HG02970 (cell line): ENCODE data around the gene AOAH.
"Not testable (repeated sequence)": the region's sequence is repeated elsewhere in the genome, so short reads cannot be mapped to it uniquely, and the experiment has no call there.

Experiments used
- ATAC-seq: cut with Tn5 transposase; IDR thresholded peaks from one replicate; pipeline ENCODE4 v1.9.1; 2021; ENCODE audit warnings: mild to moderate bottlenecking, moderate library complexity, moderate number of reproducible peaks; ENCODE audit not compliant: unreplicated experiment, low FRiP score

AOAH gene

DNA sequence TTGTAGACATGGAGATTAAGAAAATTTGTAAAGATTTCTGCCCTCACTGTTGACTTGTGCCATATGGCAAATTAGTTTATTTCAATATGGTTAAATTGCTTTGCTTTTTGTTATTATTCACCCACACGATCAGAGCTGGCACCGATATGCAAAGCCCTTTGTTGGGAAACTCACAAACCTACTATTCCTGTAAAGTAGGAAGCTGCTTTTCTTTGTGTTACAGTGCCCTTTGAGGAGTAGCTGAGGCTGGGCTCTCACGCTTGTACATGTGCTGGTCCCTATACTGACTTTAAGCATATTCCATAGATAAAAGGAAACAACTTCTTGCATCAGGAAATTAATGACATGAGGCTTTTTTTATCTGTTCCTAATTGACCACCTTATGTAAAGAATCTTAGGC lies 17.6 kb upstream of the AOAH start:
- no peak for ATAC-seq

DNA sequence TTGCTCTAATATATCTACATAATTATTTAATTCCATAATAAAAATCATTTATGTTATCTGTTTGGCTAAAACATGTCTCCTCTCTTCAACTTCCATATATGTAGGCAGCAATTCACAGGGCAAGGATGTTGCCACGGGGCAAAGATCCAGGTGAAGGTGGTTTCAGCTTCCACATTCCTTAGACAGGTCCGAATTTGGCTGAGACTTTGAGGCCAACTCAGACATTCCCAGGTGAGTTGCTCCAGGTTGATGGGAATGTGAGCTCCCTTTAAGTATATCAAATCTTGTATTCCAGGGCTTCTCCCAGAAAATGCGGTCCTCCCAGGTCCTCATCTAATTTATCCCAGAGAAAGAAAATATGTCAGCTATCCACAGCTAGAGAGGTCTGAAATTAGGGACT lies 15.1 kb upstream of the AOAH start:
- ATAC-seq = no peak

DNA sequence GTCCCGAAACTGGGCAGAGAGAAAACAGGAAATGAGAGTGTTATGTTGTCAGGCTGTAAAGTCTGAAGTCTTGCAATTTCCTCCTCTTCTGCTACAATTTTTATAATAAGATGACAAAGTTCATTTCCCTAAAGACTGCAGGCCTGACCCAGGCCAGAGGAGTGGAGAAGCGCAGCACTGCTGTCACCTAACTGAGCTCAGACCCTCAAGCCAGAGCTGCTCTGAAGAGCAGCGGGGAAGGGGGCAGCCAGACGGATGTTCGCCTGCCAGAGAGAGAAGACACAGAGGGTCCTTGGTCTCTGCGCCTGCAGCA lies 12.6 kb upstream of the AOAH start:
- ATAC-seq = peak; percentile 55

DNA sequence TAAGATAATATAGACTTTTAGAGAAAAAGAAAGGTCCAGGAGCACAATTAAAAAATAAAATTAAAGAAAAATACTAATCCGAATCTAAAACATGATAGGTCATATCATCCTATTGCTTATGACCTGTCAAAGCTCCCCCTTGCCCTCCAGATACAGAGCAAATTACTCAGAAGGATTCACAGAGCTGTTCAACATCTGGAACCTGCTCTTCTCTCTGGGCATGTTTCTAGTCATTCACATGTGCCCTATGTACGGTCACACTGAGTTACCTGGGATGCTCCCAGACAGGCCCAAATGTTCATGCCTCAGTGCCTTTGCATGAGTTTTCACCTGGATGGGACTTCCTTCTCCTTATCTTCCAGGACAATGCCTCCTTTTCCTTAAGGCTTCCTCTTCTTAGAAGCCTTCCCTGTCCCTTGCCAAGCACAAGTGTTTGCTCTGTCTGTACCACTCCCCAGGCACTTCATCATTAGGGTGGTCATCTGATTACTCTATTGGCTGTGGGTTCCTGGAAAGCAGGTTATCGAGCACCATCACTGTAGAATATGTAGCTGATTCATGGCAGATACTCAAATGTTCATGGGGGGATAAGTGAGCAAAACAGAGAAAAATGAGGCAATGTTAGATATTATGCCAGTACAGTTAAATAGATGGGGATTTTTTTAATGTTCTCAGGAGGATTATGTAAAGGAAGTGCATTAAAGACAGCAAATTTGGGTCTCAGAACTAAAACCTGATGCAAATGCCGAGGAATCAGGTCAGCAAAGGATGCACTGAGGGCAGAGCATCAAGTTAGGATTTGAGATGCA lies 12.0 kb upstream of the AOAH start:
- no peak for ATAC-seq

DNA sequence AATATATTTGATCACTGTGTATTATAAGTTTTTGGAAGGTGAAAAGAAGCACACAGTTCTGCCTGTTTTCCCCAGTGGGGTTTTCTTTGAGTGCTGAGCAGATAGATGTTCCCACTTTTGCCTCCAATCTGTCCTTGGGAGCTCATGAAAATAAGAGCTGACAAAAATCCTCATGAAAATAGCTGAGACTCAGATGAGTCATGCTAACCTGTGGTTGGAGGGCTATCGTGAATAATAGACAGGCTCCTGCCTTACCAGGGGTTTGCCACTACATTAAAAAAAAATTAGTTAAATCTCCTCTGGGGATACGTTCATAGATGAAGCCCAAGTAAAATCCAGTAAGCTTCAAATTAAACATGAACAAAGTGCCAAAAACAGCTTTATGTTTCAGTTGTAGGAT lies 10.9 kb upstream of the AOAH start:
- no peak for ATAC-seq

DNA sequence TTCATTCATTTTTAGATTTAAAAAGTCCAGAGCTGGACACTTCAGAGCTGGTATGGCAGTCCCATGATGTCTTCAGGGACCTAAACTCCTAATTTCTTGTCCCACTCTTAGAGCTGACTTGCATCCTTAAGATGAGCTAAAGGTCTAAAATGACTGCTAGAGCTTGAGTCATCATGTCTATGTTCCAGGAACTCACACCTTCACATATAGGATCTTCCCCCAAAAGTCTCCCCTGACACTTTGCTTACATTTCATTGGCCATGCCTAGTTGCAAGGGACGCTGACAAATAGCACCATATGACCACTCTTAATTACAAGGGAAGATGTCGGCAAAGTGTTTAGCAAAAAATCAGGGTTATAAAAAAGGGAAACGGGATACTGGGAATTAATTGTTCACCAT lies 10.4 kb upstream of the AOAH start:
- ATAC-seq = no peak

DNA sequence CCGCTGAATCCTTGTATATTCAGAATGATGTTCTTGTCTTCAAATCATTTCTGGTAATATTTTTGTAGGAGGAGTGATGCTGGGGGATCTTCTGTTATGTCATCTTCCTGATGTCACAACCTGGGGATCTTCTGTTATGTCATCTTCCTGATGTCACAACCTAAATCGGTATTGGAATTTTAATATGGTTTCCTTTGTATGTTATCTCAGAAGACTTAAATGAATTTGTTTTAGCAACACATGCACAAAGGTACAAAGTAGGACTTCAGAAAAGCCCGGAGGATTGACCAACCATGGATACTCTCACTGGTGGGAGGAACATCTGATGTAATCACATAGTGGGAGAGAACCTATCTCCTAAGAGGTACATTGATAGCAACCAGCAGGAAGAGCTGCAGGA lies 9.1 kb upstream of the AOAH start:
- ATAC-seq = no peak

DNA sequence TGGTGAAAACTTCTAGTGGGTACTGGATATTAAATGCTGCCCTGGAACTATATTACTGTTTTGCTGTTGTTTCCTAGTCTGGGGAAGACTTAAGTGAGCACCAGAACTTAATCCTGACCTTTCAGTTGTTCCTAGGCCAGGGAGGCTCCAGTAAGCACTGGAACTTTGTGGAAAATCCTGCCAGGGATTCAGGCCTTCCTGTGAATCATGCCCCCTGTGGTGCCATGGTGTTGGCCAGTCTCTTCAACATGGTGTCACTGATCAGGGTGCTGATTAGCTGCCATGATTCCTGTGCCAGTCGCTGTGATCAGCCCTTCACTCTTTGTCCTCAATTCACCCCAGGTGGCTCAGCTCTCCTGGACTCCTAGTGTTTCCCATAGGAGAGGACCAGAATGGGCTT lies 8.5 kb upstream of the AOAH start:
- ATAC-seq = no peak

DNA sequence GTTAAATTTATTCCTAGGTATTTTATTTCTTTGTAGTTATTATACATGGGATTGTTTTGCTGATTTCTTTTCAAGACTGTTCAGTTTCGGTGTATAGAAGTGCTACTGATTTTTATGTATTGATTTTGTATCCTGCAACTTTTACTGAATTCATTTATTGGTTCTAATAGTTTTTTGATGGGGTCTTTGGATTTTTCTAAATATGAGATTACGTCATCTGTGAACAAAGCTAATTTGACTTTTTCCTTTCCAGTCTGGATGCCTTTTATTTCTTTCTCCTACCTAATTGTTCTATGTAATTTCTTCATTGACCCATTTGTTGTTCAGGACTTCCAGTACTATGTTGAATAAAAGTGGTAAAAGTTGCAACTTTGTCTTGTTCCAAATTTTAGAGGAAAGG lies 5.8 kb upstream of the AOAH start:
- no peak for ATAC-seq

DNA sequence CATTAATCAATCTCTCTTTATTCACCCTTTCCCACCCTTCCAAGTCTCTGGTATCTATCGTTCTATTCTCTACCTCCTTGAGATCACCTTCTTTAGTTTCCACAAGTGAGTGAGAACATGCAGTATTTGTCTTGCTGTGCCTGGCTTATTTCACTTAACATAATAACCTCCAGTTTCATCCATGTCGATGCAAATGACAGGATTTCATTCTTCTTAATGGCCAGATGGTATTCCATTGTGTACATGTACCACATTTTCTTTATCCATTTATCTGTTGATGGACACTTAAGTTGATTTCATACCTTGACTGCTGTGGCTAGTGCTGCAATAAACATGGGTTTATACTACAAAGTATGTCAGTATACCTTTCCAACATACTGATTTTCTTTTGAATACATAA lies 3.8 kb upstream of the AOAH start:
- no peak for ATAC-seq

DNA sequence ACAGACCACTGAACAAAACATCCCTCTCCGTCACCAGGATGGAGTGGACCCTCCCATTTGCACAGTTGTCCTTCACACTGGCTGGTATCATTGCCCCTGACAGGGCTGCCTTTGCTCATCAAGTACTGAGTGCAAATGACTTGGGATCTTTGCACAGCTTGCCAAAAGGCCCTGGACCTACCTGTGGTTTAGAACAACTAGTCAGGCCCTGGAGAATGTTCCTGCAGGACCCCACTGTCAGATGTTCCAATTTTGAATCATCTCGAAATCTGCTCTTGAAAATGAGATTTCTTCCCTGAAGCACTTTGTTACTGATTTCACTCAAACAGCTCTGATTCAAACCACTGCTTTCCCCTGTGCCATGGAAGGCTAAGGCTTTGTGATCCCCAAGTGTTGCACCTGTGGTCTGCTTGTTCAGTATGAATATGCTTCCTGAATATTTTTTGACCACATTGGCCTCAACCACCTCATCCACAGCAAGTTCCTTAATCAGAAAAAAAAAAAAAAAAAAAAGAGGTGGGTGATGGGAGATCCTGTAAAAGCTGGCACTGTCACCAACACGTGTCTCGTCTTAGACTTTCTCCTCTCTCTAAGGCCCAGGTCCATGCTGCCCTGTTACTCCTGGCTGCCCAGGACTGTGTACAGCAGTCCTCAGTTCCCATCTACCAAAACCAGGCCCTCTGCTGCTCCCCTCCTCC lies 2.7 kb upstream of the AOAH start:
- ATAC-seq = no peak

DNA sequence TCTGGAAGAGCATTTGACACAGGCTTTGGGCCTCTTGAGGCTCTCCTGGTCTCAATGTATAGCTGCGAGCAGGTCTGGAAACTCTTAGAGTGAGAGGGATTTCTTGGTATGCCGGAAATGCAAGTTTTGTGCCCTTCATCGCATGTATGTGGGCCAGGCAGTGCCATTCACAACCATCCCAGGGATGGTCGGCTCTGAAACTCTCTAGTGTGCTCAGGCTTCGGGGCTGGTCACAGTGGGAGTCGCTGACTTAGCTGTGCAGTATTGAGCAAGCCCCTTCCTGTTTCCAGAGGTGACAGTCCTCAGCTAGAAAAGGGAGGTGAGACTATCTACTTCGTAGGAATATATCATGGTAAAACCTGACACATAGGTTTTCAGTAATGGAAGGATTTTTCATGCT lies 2.0 kb upstream of the AOAH start:
- ATAC-seq = no peak

DNA sequence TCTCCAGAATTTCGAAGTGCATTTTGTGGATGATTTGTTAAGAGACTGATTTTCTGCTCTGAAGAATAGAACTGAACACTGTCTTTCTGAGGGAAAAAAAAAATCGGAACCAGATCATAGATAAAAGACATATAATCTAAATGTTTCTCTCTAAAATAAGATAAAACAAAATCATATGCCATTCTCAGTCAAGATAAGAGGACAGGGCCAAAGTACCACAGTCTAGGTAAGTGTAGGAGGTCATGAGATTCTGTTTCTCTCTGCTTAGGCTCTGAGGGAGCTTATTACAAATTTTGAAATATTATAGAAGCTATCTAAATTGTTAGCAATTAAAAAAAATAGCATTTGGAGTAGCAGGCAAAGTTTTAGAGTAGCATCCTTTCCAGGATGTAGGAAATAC lies 702 bp upstream of the AOAH start:
- no peak for ATAC-seq

DNA sequence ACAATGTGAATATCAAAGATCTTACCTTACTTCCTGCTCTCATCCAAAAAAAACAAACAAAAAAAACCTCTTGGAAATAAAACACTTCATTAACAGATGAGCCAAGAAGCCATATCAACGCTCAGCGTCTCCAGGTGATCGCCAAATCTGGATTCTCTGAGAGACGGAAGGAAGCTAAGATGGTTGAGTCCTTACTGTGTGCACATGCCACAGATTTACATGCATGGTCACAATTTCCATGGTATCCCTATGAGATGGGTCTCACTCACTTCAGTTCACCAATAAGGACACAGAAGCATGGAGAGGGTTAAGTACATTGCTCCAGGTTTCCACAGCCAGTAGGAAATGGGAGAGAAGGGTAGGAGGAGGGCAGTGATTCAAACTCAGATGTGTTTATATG lies 1.0 kb downstream of the AOAH start:
- ATAC-seq = no peak

DNA sequence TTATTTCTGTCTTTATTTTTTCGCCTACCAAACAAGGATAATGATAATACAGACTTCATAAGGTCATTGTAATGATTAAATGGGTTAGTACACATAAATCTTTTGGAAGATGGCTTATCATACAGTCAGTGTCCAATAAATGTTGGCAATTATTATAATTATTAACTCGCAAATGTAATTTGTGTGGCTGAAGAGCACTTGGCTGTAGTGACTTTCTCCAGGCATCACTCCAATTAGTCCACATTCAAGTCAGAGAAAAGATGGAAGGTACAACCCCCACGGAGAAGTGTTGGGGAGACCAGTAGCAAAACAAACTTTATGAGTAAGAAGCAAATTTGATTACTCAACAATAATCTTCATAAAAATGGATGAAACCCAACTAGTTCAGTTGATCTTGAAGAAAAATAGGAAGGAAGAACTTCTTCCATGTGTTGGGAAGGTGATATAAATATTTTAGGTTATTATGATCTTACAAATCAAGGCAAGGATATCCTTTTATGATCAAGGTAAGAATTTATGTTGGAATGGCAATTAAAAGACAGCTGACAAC lies 5.1 kb downstream of the AOAH start:
- ATAC-seq = no peak

DNA sequence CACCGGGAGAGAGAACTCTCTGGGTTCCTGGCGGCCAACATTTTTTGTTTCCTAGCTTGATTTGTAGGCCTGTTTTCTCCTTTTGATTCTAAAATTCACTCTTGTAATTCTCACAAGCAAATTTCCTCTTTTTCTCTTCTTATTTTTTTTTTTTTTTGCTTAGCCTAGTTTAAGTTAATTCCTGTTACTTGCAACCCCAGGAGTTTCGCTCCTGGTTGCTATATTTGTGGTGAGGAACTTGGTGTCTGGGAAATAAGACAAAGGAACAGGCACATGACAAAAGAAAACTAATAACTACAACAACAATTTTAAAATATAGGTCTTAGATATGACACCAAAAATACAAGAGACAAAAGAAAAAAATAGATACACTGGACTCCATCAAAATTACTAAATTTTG lies 6.7 kb downstream of the AOAH start:
- ATAC-seq = no peak

DNA sequence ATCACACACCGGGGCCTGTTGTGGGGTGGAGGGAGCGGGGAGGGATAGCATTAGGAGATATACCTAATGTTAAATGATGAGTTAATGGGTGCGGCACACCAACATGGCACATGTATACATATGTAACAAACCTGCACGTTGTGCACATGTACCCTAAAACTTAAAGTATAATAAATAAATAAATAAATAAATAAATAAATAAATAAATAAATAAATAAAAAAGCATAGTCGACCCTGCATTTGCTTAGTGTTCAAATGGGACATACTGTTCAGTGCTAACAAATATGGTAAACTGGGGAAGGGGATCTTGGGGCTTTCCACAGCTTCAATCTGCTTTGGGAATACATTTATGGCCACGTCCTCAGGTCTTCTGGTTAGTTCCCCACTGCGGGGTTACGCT lies 7.5 kb downstream of the AOAH start:
- ATAC-seq = not testable (repeated sequence)

DNA sequence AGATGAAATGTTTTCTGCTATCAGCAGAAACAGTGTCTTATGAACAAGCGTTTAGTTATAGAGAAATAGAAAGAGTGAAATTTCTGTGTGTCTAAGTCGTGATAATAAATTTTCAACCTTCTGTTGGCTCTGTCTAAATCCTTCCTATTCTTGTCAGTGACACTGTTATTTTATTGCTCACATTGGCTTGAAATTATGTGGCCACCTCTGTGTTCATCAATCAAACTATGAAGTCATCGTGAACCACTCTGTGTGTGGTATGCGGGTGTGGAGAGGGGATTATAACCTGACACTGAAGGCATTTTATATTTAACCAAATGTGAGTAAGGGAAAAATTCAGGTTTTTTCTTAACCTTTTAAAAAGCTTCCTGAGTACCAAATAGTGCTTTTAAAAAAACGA lies 12.3 kb downstream of the AOAH start:
- no peak for ATAC-seq

DNA sequence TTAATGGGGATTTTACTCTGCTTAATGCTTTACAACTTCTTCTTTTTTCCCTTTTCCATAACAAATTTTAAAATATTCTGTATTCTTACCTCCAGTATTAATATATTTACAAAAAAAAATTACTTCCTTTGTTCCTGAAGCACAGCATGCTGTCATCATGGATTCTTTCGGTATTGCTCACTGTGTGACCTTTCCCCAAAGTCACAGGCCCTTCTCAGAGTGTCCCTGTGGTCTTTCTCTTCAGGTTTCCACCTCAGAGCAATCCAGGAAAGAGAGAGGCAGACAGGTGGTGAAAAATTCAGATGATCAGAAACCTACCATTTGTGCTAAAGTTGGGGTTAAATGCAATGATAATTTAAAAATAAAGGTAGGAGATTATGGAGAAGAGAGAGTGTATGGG lies 13.0 kb downstream of the AOAH start:
- ATAC-seq = no peak

DNA sequence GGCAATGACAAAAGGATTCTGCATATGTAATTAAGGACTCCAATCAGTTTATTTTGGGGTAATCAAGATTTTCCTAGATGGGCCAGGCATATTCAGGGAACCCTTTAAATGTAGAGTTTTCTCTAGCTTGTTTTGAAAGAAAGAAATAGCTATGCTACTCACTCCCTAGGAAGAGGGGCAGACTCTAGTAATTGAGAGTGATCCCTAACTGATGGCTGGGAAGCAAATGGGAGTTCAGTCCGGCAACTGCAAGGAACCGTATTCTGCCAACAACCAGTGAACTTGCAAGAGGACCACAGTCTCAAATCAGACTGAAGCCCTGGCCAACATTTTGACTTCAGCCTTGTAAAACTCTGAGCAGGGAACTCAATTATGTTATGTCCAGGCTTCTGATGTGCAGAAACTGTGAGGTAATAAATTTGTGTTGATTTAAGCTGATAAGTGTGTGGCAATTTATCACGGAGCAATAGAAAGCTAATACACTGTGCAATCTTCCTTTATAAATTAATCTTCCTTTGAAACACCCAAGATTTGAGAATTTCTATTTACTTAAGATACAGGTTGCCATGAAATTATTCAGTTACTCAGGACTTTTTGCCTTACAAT lies 14.0 kb downstream of the AOAH start:
- no peak for ATAC-seq

DNA sequence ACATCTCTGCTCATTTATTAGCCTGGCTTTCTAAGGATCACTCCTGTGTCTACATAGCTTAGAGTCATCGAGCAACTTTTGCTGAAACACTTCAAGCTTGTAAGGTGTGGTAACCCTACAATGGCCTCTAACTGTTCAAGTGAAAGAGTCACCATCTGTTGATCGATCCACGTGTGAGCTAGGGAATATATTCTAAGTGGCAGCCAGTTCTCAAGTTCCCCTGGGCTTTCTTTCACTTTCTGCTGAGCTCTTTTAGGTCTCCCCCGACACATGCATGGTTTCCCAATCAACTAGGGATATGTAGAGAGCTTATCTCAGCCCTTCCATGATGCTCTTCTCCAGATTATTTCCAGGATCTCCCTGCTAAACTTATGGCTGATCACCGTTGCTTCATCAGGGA lies 15.5 kb downstream of the AOAH start:
- ATAC-seq = no peak

DNA sequence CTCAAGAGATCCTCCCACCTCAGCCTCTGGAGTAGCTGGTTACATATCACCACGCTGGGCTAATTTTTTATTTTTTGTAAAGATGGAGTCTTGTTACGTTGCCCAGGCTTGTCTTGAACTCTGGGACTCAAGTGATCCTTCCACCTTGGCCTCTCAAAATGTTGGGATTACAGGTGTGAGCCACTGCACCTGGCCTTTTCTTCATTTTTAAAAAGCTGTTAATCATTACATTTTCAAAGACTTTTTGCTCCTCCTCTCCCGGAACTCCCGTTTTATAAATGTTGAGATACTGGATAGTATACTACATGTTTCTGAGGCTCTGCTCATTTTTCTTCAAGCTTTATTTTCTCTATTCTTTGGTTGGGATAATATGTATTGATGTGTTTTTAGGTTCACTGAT lies 16.4 kb downstream of the AOAH start:
- ATAC-seq = no peak
